HCT116 (cell line): ENCODE data around the gene RND2. TPM values are rescaled to one million over a fixed set of nuclear protein-coding genes. Genes with fewer than 3 reads are reported as not detected.
"Not testable (repeated sequence)": the region's sequence is repeated elsewhere in the genome, so short reads cannot be mapped to it uniquely, and the experiment has no call there.

Source experiments
- ATAC-seq: fragments of 200-7000 bp; cut with Tn5 transposase; 2 replicates; pipeline ENCODE4 v1.9.1; 2020; ENCODE audit warnings: mild to moderate bottlenecking, moderate library complexity
- BruUV-seq: library from RNA; stranded (reverse); fragments of 400-500 nt; replicated peaks from 2 replicates; lab custom pipeline; 2021; lab: Mats Ljungman, UMichigan
- CTCF ChIA-PET: fragments of 300-600 bp; sonication (Branson Sonifier 250); formaldehyde crosslinking; loops from one replicate; lab custom pipeline; 2021; ENCODE audit warnings: antibody characterized with exemption; lab: Charles Lee
- POLR2A ChIA-PET: fragments of 300-600, 350-600 bp; sonication (Branson Sonifier 250); formaldehyde crosslinking; loops from one replicate; lab custom pipeline; 2021; ENCODE audit warnings: antibody characterized with exemption; lab: Charles Lee
- RAD21 ChIA-PET, 2 experiments: fragments of 300-600 bp; sonication (Branson Sonifier 250); formaldehyde crosslinking; loops; one replicate each; lab custom pipeline; 2023; ENCODE audit warnings: low total read pairs in 2 of 2; ENCODE audit not compliant: uncharacterized antibody in 2 of 2, unreplicated experiment in 2 of 2, low non-redundant PET in 1 of 2; lab: Charles Lee
- DNase-seq: peaks from one replicate; pipeline ENCODE4 v3.0.0-alpha.2; 2010; ENCODE audit warnings: low read depth, low spot score
- H2AFZ ChIP-seq: fragments of 200-600 bp; shearing (Covaris generic), sonication (generic); 2 replicates; pipeline ENCODE4 v1.6.1; 2017; ENCODE audit warnings: low read depth, mixed run types, mixed read lengths, antibody characterized with exemption, low read length; ENCODE audit not compliant: poor library complexity, severe bottlenecking
- H3K27ac ChIP-seq: 2 replicates; pipeline ENCODE4 v1.5.1; 2012; ENCODE audit warnings: low read depth, low read length
- H3K27me3 ChIP-seq: fragments of 200-600 bp; sonication (generic); 2 replicates; pipeline ENCODE4 v1.6.1; 2016; ENCODE audit warnings: mixed run types, low read length, mixed read lengths; ENCODE audit not compliant: insufficient read depth
- H3K36me3 ChIP-seq, 2 experiments: fragments of 200-500 bp in 1 of 2; fragments of 200-600 bp in 1 of 2; sonication (Bioruptor generic) in 1 of 2; sonication (generic) in 1 of 2; 2 replicates each; pipeline versions ENCODE4 v1.5.1 to v1.6.1; 2014 to 2016; ENCODE audit warnings: low read length in 2 of 2, inconsistent platforms in 1 of 2, mixed read lengths in 1 of 2, mixed run types in 1 of 2; ENCODE audit not compliant: insufficient read depth in 2 of 2, control insufficient read depth in 1 of 2
- H3K4me1 ChIP-seq, 2 experiments: fragments of 200-600 bp in 1 of 2; sonication (generic) in 1 of 2; 2 replicates each; pipeline versions ENCODE4 v1.5.1 to v1.6.1; 2012 to 2017; ENCODE audit warnings: low read length in 2 of 2, inconsistent platforms in 1 of 2, mild to moderate bottlenecking in 1 of 2, mixed read lengths in 1 of 2, mixed run types in 1 of 2, moderate library complexity in 1 of 2; ENCODE audit not compliant: insufficient read depth in 2 of 2, control insufficient read depth in 1 of 2
- H3K4me2 ChIP-seq: fragments of 200-600 bp; sonication (generic); 2 replicates; pipeline ENCODE4 v1.6.1; 2017; ENCODE audit warnings: mixed run types, low read length, mixed read lengths
- H3K4me3 ChIP-seq, 2 experiments: fragments of 200-600 bp in 1 of 2; sonication (generic) in 1 of 2; replicated peaks in 1 of 2; 2 replicates each; pipeline ENCODE4 v1.5.1; 2011 to 2016; ENCODE audit warnings: low read length in 2 of 2, control low read depth in 1 of 2, low read depth in 1 of 2, mild to moderate bottlenecking in 1 of 2, mixed read lengths in 1 of 2, mixed run types in 1 of 2
- H3K79me2 ChIP-seq: fragments of 200-600 bp; sonication (generic); 2 replicates; pipeline ENCODE4 v1.6.1; 2017; ENCODE audit warnings: mild to moderate bottlenecking, mixed run types, low read length, moderate library complexity, mixed read lengths; ENCODE audit not compliant: insufficient read depth
- H3K9ac ChIP-seq: fragments of 200-600 bp; sonication (generic); 2 replicates; pipeline ENCODE4 v1.6.1; 2016; ENCODE audit warnings: low read length, mixed read lengths
- H3K9me2 ChIP-seq: fragments of 200-600 bp; sonication (generic), shearing (Covaris generic); 2 replicates; pipeline ENCODE4 v1.6.1; 2017; ENCODE audit warnings: mixed run types, mild to moderate bottlenecking, moderate library complexity; ENCODE audit not compliant: insufficient read depth
- H3K9me3 ChIP-seq, 2 experiments: fragments of 200-500 bp in 1 of 2; fragments of 200-600 bp in 1 of 2; sonication (Bioruptor generic) in 1 of 2; sonication (generic) in 1 of 2; 2 replicates each; pipeline ENCODE4 v1.6.1; 2014 to 2017; ENCODE audit warnings: low read length in 2 of 2, mixed read lengths in 2 of 2, inconsistent platforms in 1 of 2, low read depth in 1 of 2, mild to moderate bottlenecking in 1 of 2, mixed run types in 1 of 2, moderate library complexity in 1 of 2; ENCODE audit not compliant: control insufficient read depth in 1 of 2, insufficient read depth in 1 of 2
- H4K20me1 ChIP-seq: fragments of 200-600 bp; sonication (generic), shearing (Covaris generic); 2 replicates; pipeline ENCODE4 v1.6.1; 2017; ENCODE audit warnings: mixed run types, mild to moderate bottlenecking, moderate library complexity; ENCODE audit not compliant: insufficient read depth
- CTCF ChIP-seq, 3 experiments: fragments of 200-600 bp in 1 of 3; sonication (generic) in 1 of 3; IDR thresholded peaks in 2 of 3; conservative IDR thresholded peaks in 1 of 3; 2 replicates each; pipeline ENCODE4 v1.5.1; 2012 to 2017; ENCODE audit warnings: low read depth in 2 of 3, low read length in 2 of 3, antibody characterized with exemption in 1 of 3, borderline replicate concordance in 1 of 3, control low read depth in 1 of 3, mild to moderate bottlenecking in 1 of 3, mixed read lengths in 1 of 3, mixed run types in 1 of 3, moderate library complexity in 1 of 3; ENCODE audit not compliant: insufficient read depth in 1 of 3
- ELF1 ChIP-seq: IDR thresholded peaks from 2 replicates; pipeline ENCODE4 v1.6.1; 2012; ENCODE audit warnings: low read depth, borderline replicate concordance
- POLR2A ChIP-seq: IDR thresholded peaks from 2 replicates; pipeline ENCODE4 v1.7.0; 2011; ENCODE audit warnings: borderline replicate concordance; ENCODE audit not compliant: insufficient read depth, insufficient read length; ENCODE audit errors: extremely low read depth
- RAD21 ChIP-seq: IDR thresholded peaks from 2 replicates; pipeline ENCODE4 v1.6.1; 2012; ENCODE audit warnings: low read depth, mild to moderate bottlenecking
- SP1 ChIP-seq: IDR thresholded peaks from 2 replicates; pipeline ENCODE4 v1.6.1; 2012; ENCODE audit warnings: low read depth
- ZFX ChIP-seq: fragments of 450-650 bp; IDR thresholded peaks from 2 replicates; pipeline ENCODE4 v1.6.1; 2017
- intact Hi-C: fragments of 100-400 bp; cut with micrococcal nuclease; formaldehyde crosslinking; loops from 2 replicates; pipeline ENCODE4 v1.10.0; 2022
- total RNA-seq: library from RNA; stranded (reverse); gene quantifications from one replicate; pipeline ENCODE4 v1.2.1, GENCODE V29; 2021; ENCODE audit not compliant: unreplicated experiment

The RND2 gene
- total RNA-seq, 1 experiment from 2014 or later, result 0.66 TPM

DNA sequence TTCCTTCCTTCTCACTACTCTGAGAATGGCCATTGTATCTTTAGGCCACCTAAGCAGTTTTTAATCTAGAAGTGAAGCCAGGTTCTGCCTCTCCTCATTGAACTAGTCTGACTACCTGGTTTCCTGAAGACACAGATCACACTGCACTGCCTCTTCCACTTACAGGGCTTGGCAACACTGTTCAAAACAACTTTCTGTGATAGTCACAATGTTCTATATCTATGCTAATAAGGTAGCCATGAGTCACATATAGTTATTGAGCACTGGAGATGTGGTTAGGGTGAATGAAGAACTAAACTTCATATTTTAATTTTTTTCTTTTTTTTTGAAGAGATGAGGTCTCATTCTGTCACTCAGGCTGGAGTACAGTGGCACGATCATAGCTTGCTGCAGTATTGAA, 26.9 kb downstream of the RND2 start:
- POLR2A ChIA-PET, result no interaction called here
- Histone ChIP-seq H3K4me2 (no peak overlapping the region), H3K79me2 (no peaks in the 10 kb centered on the region), H4K20me1 (no peaks in the 10 kb centered on the region), H3K4me1 (no peaks in the 10 kb centered on the region), H3K9ac (no peak overlapping the region), H3K4me3 (no peak overlapping the region), H3K9me3 (no peaks in the 10 kb centered on the region), H3K27ac (no peak overlapping the region), H2AFZ (no peak overlapping the region), H3K36me3 (peaks cover 21 to 24% of the 10 kb centered on the region in 2 experiments), H3K9me2 (no peaks in the 10 kb centered on the region), H3K27me3 (no peaks in the 10 kb centered on the region)
- intact Hi-C loops, result no loop called here
- RAD21 ChIA-PET, result no interaction called here
- BruUV-seq, result no TSS peak
- DNase-seq (no peak), ATAC-seq (no peak)
- CTCF ChIA-PET, result no interaction called here
- no peak for TF ChIP-seq ZFX
- TF ChIP-seq POLR2A, result no peak
- TF ChIP-seq SP1, result no peak
- no peak for TF ChIP-seq RAD21
- no peak for TF ChIP-seq CTCF (IDR thresholded peaks at IDR 0.05 in 2 of 3, conservative IDR thresholded peaks at IDR 0.05 in 1 of 3; ENCODE audit: borderline replicate concordance in 1 of 3, insufficient read depth in 1 of 3, low read depth in 2 of 3, low read length in 2 of 3)
- no peak for TF ChIP-seq ELF1

DNA sequence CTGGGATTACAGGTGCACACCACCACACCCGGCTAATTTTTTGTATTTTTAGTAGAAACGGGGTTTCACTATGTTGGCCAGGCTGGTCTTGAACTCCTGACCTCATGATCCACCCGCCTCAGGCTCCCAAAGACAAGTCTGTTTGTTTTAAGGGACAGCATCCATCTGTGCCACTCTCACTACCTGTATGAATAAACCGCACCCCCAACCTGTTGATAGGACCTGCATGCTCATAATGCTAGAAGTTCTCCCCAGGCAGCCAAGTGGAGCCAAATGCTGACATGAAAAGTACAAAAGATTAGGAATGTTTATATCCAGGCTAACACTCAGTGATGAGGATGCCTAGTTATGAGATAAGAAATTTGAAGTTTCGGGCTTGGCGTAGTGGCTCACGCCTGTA, 28.0 kb downstream of the RND2 start:
- H3K27me3 ChIP-seq, BruUV-seq, ATAC-seq, H3K4me2 ChIP-seq, H3K27ac ChIP-seq, H3K9me2 ChIP-seq, CTCF ChIA-PET, H2AFZ ChIP-seq, H3K4me1 ChIP-seq, H3K4me3 ChIP-seq, intact Hi-C loops, RAD21 ChIA-PET, DNase-seq, H3K79me2 ChIP-seq, POLR2A ChIA-PET, H3K9ac ChIP-seq, H4K20me1 ChIP-seq, H3K9me3 ChIP-seq: not testable (repeated sequence)
- peaks cover 21 to 25% of the 10 kb centered on the region in 2 experiments for H3K36me3 ChIP-seq
